Sigmoid colon (tissue), 7 donors: ENCODE measurements around the gene ZNF792. TPM values are rescaled to one million over a fixed set of nuclear protein-coding genes. Genes with fewer than 3 reads are reported as not detected.
A peak's percentile ranks its signal among the peaks of the same experiment; 100 is the strongest.

Source experiments
- DNase-seq: peaks from one replicate; pipeline ENCODE4 v3.0.0-alpha.2; 2019
- H3K27ac ChIP-seq, 4 donors: fragments of 200-600 bp; sonication (generic); one replicate each; pipeline ENCODE4 v1.5.1; 2016 to 2019; ENCODE audit warnings: mild to moderate bottlenecking in 1 of 4
- H3K27me3 ChIP-seq, 3 donors: fragments of 200-600 bp; sonication (generic); one replicate each; pipeline ENCODE4 v1.5.1; 2019; ENCODE audit warnings: mild to moderate bottlenecking in 1 of 3
- H3K36me3 ChIP-seq, 4 donors: fragments of 200-600 bp; sonication (generic); one replicate each; pipeline ENCODE4 v1.5.1; 2016 to 2019
- H3K4me1 ChIP-seq, 4 donors: fragments of 200-600 bp; sonication (generic); one replicate each; pipeline ENCODE4 v1.5.1; 2017 to 2019
- H3K4me3 ChIP-seq, 4 donors: fragments of 200-600 bp; sonication (generic); one replicate each; pipeline ENCODE4 v1.5.1; 2017 to 2019; ENCODE audit warnings: mild to moderate bottlenecking in 2 of 4, moderate library complexity in 1 of 4
- H3K9me3 ChIP-seq, 4 donors: fragments of 200-600 bp in 3 of 4; sonication (generic) in 3 of 4; one replicate each; pipeline versions ENCODE4 v1.5.1 to v1.6.1; 2013 to 2019
- CTCF ChIP-seq, 4 experiments: fragments of 450-650 bp in 3 of 4; fragments of 200-600 bp in 1 of 4; IDR thresholded peaks; one replicate each; pipeline ENCODE4 v1.5.1; 2016 to 2019; ENCODE audit warnings: antibody characterized with exemption in 4 of 4, mild to moderate bottlenecking in 3 of 4, moderate library complexity in 2 of 4
- EP300 ChIP-seq, 4 donors: sonication (generic); formaldehyde crosslinking; IDR thresholded peaks; one replicate each; pipeline ENCODE4 v1.6.1; 2017; ENCODE audit warnings: antibody characterized with exemption in 4 of 4
- POLR2A ChIP-seq, 2 donors: fragments of 450-650 bp; IDR thresholded peaks; one replicate each; pipeline ENCODE4 v1.6.1; 2016; ENCODE audit warnings: antibody characterized with exemption in 2 of 2, mild to moderate bottlenecking in 2 of 2, moderate library complexity in 2 of 2
- POLR2AphosphoS5 ChIP-seq, 4 donors: sonication (generic); formaldehyde crosslinking; IDR thresholded peaks; one replicate each; pipeline ENCODE4 v1.6.1; 2017; ENCODE audit warnings: antibody characterized with exemption in 4 of 4
- whole genome bisulfite sequencing, 2 donors: extraction: QIAGEN DNeasy Blood & Tissue Kit; methylation state at CpG; one replicate each; pipeline ENCODE4 v1.1.7; 2013; 5-methylcytosine and 5-hydroxymethylcytosine counted together
- intact Hi-C: fragments of 100-400 bp; cut with DNase I; formaldehyde crosslinking; loops from one replicate; pipeline ENCODE4 v1.15.1; 2023
- polyA plus RNA-seq, 3 donors: library from polyadenylated mRNA; stranded (reverse); fragments of 200-250 nt; gene quantifications; one replicate each; pipeline ENCODE4 v1.2.3, GENCODE V29; 2013
- total RNA-seq, 4 donors: library from RNA; depleted of rRNA; stranded (reverse); fragments of >200 nt; gene quantifications; one replicate each; pipeline ENCODE4 v1.1.0, GENCODE V29; 2016
- donor health status: healthy with polysubstance abuse.
- donor health status: Bipolar disorder and iron deficiency.
- donor health status: healthy.

The ZNF792 gene
- total and polyA plus RNA-seq, 7 donors = 1.4 to 6.4 (median 3.1) TPM

DNA sequence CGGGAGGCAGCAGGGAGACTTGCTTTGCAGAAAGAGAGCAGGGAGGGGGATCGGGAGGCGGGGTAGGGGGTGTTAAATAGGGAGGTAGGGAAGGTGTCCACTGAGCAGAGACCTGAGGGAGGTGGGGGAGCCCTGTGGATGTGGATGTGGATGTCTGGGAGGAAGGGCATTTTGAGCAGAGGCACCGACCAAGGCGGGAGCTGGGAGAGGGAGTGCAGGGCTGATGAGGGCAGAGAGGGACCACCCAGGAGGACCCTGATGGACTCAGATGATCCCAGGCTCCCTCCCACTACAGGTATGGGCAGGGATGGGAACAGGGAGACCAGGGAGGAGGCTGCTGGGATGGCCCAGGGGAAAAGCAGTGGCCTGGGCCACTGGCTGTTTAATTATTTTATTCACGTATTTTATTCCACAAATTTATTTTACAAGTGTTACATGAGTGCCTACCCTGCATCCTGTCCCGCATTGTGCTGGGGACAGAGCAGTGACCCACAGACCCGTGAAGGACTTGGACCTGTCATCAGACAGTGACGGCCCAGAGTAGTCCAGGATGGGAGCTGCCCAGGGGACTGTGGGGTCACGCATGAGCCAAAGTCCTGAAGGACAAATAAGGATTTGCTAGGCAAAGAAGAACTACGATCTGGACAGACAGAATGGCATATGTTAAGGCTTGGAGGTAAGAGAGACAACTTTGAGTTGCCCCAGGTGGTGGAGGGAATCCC, 41.4 kb upstream of the ZNF792 start:
- Histone ChIP-seq H3K36me3 (peaks cover 6 to 27% (median 15%) of the 10 kb centered on the region in 4 donors), H3K27me3 (no peaks in the 10 kb centered on the region), H3K4me1 (peaks cover 0 to 43% (median 32%) of the 10 kb centered on the region in 4 donors), H3K4me3 (no peak overlapping the region), H3K27ac (peak overlapping the region in 3 of 4 donors; percentile 7 to 37 (median 29)), H3K9me3 (no peaks in the 10 kb centered on the region)
- WGBS, 2 donors = 46 to 77% methylated on average over 11 of the region's 11 CpGs
- DNase-seq = no peak
- intact Hi-C loops = no loop called here
- TF ChIP-seq POLR2AphosphoS5 (IDR thresholded peaks at IDR 0.05) (no peak), POLR2A (IDR thresholded peaks at IDR 0.05) (no peak), EP300 (IDR thresholded peaks at IDR 0.05) (no peak), CTCF (IDR thresholded peaks at IDR 0.05) (no peak)

- H3K4me3 ChIP-seq = no peak overlapping the region
- peaks cover 0 to 43% (median 33%) of the 10 kb centered on the region in 4 donors for H3K4me1 ChIP-seq
- H3K27ac ChIP-seq = peak overlapping the region in 2 of 4 donors; percentile 7 to 18
- TF ChIP-seq CTCF (IDR thresholded peaks at IDR 0.05) = no peak
- TF ChIP-seq POLR2AphosphoS5 (IDR thresholded peaks at IDR 0.05) = no peak
- TF ChIP-seq POLR2A (IDR thresholded peaks at IDR 0.05) = no peak
- TF ChIP-seq EP300 (IDR thresholded peaks at IDR 0.05) = no peak
- H3K9me3 ChIP-seq = no peaks in the 10 kb centered on the region
- H3K27me3 ChIP-seq = no peaks in the 10 kb centered on the region
- intact Hi-C loops = no loop called here
- peaks cover 0 to 19% (median 8%) of the 10 kb centered on the region in 4 donors for H3K36me3 ChIP-seq
- DNase-seq = no peak
- 60 to 86% methylated on average over 18 of the region's 18 CpGs for WGBS, 2 donors
These were observed 40.7 kb upstream of the ZNF792 start for GRCh38 chr19:35004517-35005255.

DNA sequence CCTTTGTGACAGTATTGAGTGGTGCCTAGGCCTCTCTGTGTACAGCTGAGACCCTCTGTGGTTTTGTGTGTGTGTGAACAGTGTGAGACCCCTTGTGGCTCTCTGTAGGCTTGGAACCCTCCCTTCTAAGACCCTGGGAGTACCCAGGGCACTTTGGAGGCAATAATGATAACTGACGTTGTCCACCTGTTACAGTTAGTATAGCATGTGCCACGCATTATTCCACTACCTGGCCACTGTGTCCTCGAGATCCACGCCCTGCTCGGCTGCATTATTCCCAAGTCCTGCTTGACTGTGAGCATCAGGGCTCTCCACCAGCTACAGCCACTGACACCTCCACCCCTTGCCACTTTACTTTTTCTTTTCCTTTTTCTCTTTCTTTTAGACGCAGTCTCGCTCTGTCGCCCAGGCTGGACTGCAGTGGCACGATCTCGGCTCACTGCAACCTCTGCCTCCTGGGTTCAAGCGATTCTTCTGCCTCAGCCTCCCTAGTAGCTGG, 38.1 kb upstream of the ZNF792 start:
- Histone ChIP-seq H3K27ac (peak overlapping the region in 3 of 4 donors; percentile 99 to 100 (median 99)), H3K4me3 (peak overlapping the region in 1 of 4 donors; percentile 99), H3K27me3 (no peaks in the 10 kb centered on the region), H3K36me3 (peaks cover 0 to 10% (median 0%) of the 10 kb centered on the region in 4 donors), H3K9me3 (no peaks in the 10 kb centered on the region), H3K4me1 (peaks cover 0 to 50% (median 42%) of the 10 kb centered on the region in 4 donors)
- TF ChIP-seq CTCF (IDR thresholded peaks at IDR 0.05) = no peak
- TF ChIP-seq POLR2A (IDR thresholded peaks at IDR 0.05) = no peak
- TF ChIP-seq POLR2AphosphoS5 (IDR thresholded peaks at IDR 0.05) = no peak
- TF ChIP-seq EP300 (IDR thresholded peaks at IDR 0.05) = no peak
- 59 to 79% methylated on average over 11 of the region's 11 CpGs for WGBS, 2 donors
- intact Hi-C loops = no loop called here
- DNase-seq = no peak

DNA sequence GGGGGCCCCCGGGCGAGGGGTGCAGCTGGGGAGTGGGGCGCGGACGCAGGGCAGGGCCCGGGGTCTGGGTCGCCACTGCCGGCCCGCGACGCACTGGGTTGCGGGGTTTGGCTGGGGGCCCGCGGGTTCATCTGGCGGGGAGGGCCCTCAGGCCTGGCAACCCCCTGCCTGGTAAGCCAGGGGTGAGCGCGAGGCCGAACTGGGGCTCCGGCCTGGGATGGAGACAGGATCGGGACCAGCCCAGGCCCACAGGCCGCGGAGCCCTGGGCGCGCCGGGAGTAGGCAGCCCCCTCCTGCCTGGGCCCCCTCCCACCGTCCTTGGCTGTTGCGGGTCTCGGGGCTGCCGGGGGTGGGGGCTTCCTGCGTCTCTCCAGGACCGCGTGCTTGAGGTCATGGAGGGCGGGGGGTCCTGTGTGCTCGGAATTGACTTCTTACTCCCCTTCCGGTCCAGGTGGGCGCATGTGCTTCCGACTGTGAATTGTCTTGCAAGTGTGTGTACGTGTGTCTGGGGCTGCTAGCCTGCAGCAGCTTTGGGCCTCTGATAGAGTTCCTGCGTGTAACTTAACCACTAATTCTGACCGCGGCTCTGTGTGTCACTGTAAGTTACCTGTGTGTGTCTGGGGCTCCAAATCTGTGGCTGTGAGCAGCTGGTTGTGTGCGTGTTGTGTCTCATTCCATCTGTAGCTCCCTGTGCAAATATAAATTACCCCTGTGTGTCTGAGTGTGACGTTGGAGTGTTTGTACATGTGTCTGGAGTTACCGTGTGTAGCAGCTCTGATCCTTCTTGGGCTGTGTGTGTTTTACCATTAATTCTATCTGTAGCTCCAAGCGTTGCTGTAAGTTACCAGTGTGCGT, 36.8 kb upstream of the ZNF792 start:
- peak overlapping the region; percentile 83 to 99 (median 85) for H3K4me3 ChIP-seq
- H3K9me3 ChIP-seq = no peaks in the 10 kb centered on the region
- H3K27ac ChIP-seq = peak overlapping the region; percentile 97 to 100 (median 99)
- H3K4me1 ChIP-seq = peaks cover 0 to 50% (median 38%) of the 10 kb centered on the region in 4 donors
- intact Hi-C loops = no loop called here
- TF ChIP-seq POLR2AphosphoS5 (IDR thresholded peaks at IDR 0.05) (peak in 1 of 4 donors; percentile 26), EP300 (IDR thresholded peaks at IDR 0.05) (no peak), POLR2A (IDR thresholded peaks at IDR 0.05) (no peak)
- peaks cover 0 to 6% (median 0%) of the 10 kb centered on the region in 4 donors for H3K36me3 ChIP-seq
- no peaks in the 10 kb centered on the region for H3K27me3 ChIP-seq
- no peak for DNase-seq
- WGBS, 2 donors = 1% methylated on average over 46 of the region's 46 CpGs
